ACC112 (cell line): Measurements from ENCODE around the gene PITHD1.
"Not testable (repeated sequence)": the region's sequence is repeated elsewhere in the genome, so short reads cannot be mapped to it uniquely, and the experiment has no call there.

Experiments used
- H2AFZ ChIP-seq: fragments of 200-600 bp; sonication (generic); one replicate; pipeline ENCODE4 v1.6.0; 2017; ENCODE audit warnings: antibody characterized with exemption, low read length; ENCODE audit not compliant: unreplicated experiment
- H3K27ac ChIP-seq: fragments of 200-600 bp; sonication (generic); 2 replicates; pipeline ENCODE4 v1.5.1; 2014; ENCODE audit warnings: low read depth, mild to moderate bottlenecking, antibody characterized with exemption, low read length, moderate library complexity
- H3K27me3 ChIP-seq: fragments of 200-600 bp; sonication (generic); 2 replicates; pipeline ENCODE4 v1.6.1; 2014; ENCODE audit warnings: mild to moderate bottlenecking, antibody characterized with exemption, low read length, moderate library complexity, mixed read lengths; ENCODE audit not compliant: insufficient read depth
- H3K36me3 ChIP-seq: fragments of 200-600 bp; sonication (generic); 2 replicates; pipeline ENCODE4 v1.6.1; 2016; ENCODE audit warnings: mild to moderate bottlenecking, antibody characterized with exemption, low read length, moderate library complexity, mixed read lengths; ENCODE audit not compliant: insufficient read depth
- H3K4me1 ChIP-seq: fragments of 200-600 bp; sonication (generic); one replicate; pipeline ENCODE4 v1.6.1; 2016; ENCODE audit warnings: low read length, mixed read lengths; ENCODE audit not compliant: insufficient read depth, unreplicated experiment, control insufficient read depth
- H3K4me3 ChIP-seq: fragments of 200-600 bp; sonication (generic); 2 replicates; pipeline ENCODE4 v1.5.1; 2014; ENCODE audit warnings: mild to moderate bottlenecking, low read depth, low read length
- H3K79me2 ChIP-seq: fragments of 200-600 bp; sonication (generic); one replicate; pipeline ENCODE4 v1.6.0; 2016; ENCODE audit warnings: low read length; ENCODE audit not compliant: control insufficient read depth, unreplicated experiment, insufficient read depth

The PITHD1 gene

GRCh38 chr1:23825762-23826522 is 47.7 kb downstream of the PITHD1 start:
- Histone ChIP-seq H3K36me3 (no peaks in the 10 kb centered on the region), H3K4me1 (peaks cover 12% of the 10 kb centered on the region), H3K4me3 (peak overlapping the region; percentile 96), H2AFZ (peak overlapping the region; percentile 84), H3K27ac (0 out of 2 replicates have a peak overlapping the region, but pooled peaks have one; percentile 1), H3K79me2 (peaks cover 17% of the 10 kb centered on the region), H3K27me3 (no peaks in the 10 kb centered on the region)

- not testable (repeated sequence) for H3K27me3 ChIP-seq, H3K27ac ChIP-seq, H2AFZ ChIP-seq, H3K36me3 ChIP-seq, H3K4me3 ChIP-seq
- Histone ChIP-seq H3K79me2 (peaks cover 17% of the 10 kb centered on the region), H3K4me1 (peaks cover 12% of the 10 kb centered on the region)
Measured at GRCh38 chr1:23826590-23826989, 48.4 kb downstream of the PITHD1 start.

GRCh38 chr1:23827717-23828116 is 49.5 kb downstream of the PITHD1 start:
- H3K27ac ChIP-seq = no peak overlapping the region
- H3K27me3 ChIP-seq = no peaks in the 10 kb centered on the region
- peaks cover 17% of the 10 kb centered on the region for H3K79me2 ChIP-seq
- no peaks in the 10 kb centered on the region for H3K36me3 ChIP-seq
- H3K4me1 ChIP-seq = peaks cover 12% of the 10 kb centered on the region
- no peak overlapping the region for H3K4me3 ChIP-seq
- H2AFZ ChIP-seq = peak overlapping the region; percentile 52

- H3K79me2 ChIP-seq, H3K4me1 ChIP-seq, H3K27ac ChIP-seq, H3K4me3 ChIP-seq, H2AFZ ChIP-seq, H3K36me3 ChIP-seq: not testable (repeated sequence)
- peaks cover 14% of the 10 kb centered on the region for H3K27me3 ChIP-seq
Measured at GRCh38 chr1:23834156-23834555, 55.9 kb downstream of the PITHD1 start.

- H3K4me3 ChIP-seq = no peak overlapping the region
- H3K4me1 ChIP-seq = no peaks in the 10 kb centered on the region
- no peaks in the 10 kb centered on the region for H3K79me2 ChIP-seq
- no peak overlapping the region for H2AFZ ChIP-seq
- H3K27me3 ChIP-seq = peaks cover 14% of the 10 kb centered on the region
- no peak overlapping the region for H3K27ac ChIP-seq
- no peaks in the 10 kb centered on the region for H3K36me3 ChIP-seq
Measured at GRCh38 chr1:23836037-23836436, 57.8 kb downstream of the PITHD1 start.
